ENCODE data around the gene ATP8B1.

GRCh38 chr18:57845605-57846074 lies 42.5 kb upstream of the ATP8B1 start:
- TF ChIP-seq POU5F1 (IDR thresholded peaks at IDR 0.05; ENCODE audit: low read depth, low read length) (no peak), CTCF (IDR thresholded peaks at IDR 0.05; ENCODE audit: control extremely low read depth in 1 of 3, insufficient read depth in 1 of 3, low read depth in 1 of 3, low read length in 3 of 3) (no peak)

Measured in H1 (cell line).